Cardiac fibroblast (primary cell): ENCODE data around the gene IFIT3.
A peak's percentile ranks its signal among the peaks of the same experiment; 100 is the strongest.
"Not testable (repeated sequence)": the region's sequence is repeated elsewhere in the genome, so short reads cannot be mapped to it uniquely, and the experiment has no call there.

Experiments used
- DNase-seq, 2 donors: peaks; one replicate each; pipeline versions ENCODE4 v3.0.0 to v3.0.0-alpha.2; 2010; ENCODE audit warnings: low read depth in 2 of 2
- H3K4me3 ChIP-seq, 2 donors: replicated peaks in 1 of 2; 1 replicate in 1 of 2; 2 replicates in 1 of 2; pipeline ENCODE4 v1.5.1; 2011; ENCODE audit warnings: low read depth in 2 of 2, low read length in 2 of 2, mild to moderate bottlenecking in 2 of 2, moderate library complexity in 1 of 2
- CTCF ChIP-seq: IDR thresholded peaks from one replicate; pipeline ENCODE4 v1.5.1; 2011; ENCODE audit warnings: low read depth, mild to moderate bottlenecking, low read length, inconsistent platforms

IFIT3 gene

DNA sequence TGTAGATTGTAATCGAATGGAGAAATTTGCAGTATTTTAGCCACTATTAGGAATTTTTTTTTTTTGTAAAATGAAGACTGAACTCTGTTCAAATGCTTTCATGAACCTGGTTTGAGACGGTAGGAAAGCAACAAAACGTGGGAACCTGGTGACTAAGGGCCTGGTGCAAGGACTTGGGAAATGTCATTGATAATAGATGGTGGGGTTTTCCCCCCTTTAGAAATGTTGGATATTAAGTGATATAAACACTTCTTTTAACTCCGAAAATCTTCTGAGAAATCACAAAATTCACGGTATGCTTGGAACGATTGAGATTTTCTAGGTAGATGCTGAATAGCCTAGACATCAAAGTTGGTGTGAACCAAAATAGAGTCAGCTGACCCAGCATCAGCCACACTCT lies 19.5 kb upstream of the IFIT3 start:
- no peak for TF ChIP-seq CTCF
- no peak for DNase-seq
- no peak overlapping the region for H3K4me3 ChIP-seq

DNA sequence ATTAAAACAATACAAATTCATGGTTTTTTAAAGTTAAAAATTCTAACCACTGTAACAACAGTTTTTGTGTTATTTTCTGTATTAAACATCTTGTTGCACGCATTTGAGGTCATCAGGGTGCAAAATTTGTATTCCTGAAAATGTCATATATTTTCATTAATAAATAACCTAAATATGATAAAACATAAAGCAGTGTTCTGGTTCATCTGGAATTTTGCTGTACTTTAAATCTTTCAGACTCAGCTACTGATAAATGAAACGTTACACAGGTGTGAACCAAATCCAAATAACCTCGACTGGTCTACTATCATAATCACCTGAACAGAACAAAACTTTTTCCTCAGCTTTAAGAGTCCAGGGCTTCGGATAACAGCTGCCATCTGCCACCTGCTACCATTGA lies 19.1 kb upstream of the IFIT3 start:
- no peak overlapping the region for H3K4me3 ChIP-seq
- DNase-seq: no peak
- TF ChIP-seq CTCF: no peak

- H3K4me3 ChIP-seq: no peak overlapping the region
- no peak for DNase-seq
- TF ChIP-seq CTCF: no peak
Measured at GRCh38 chr10:89309156-89310055, 18.4 kb upstream of the IFIT3 start.

DNA sequence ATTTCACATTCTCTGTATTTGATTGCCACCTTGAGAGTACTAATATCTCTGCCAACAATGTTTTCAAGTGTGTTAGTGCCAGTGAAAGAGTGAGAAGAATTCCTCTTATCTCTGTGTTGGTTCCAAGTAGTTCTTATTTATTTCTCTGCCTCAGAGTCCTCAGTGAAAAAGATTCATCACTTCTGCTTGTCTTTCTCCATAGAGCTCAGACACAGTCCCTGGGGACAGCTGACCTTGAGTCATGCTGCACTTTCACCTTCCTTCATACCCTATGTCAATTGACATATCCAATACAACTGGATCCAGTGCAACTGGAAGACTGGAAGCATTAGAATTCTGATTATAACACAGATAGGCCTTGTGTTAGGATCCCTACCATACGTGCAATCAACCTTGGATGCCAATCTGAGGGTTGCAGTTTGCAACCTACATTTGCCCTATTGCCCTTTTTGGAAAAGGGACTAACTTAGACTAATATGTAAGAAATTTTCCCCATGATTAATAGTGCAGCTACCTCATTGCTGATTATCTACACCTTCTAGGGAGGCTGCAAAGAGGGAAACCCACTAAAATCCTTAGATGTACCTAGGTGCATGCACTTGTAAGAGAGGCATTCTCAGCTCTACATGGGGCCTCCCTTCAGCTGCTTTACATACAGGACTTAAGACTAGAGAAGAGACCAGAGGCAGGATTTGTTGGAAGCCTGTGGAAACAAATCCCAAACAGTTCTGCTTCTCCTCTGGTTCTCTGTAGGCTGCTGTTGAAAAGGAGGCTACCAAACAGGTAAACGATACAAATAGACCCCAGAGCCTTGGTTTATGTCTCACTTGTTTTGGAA lies 17.5 kb upstream of the IFIT3 start:
- peak in 1 of 2 donors; percentile 49 for DNase-seq
- TF ChIP-seq CTCF: no peak
- H3K4me3 ChIP-seq: no peak overlapping the region

DNA sequence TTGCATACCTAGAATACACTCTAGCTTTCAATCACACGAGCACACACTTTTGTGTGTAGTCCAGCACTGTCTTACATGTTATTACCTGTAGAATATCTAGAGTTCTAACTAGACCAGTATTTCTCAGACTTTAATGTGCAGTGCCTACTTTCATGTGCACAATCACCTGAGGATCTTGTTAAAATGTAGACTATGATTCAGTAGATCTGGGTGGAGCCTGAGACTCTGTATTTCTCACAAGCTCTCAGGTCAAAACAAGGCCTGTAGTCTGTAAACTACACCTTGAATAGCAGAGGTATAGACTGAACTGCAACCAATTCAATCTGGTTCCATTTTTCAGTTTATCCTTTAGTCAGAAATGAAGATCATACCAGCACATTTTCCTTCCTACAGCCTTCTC lies 14.8 kb upstream of the IFIT3 start:
- no peak for TF ChIP-seq CTCF
- H3K4me3 ChIP-seq: no peak overlapping the region
- no peak for DNase-seq

GRCh38 chr10:89314676-89315075 lies 13.1 kb upstream of the IFIT3 start:
- TF ChIP-seq CTCF: no peak
- H3K4me3 ChIP-seq: no peak overlapping the region
- no peak for DNase-seq

GRCh38 chr10:89318047-89318446 lies 9.8 kb upstream of the IFIT3 start:
- not testable (repeated sequence) for DNase-seq, H3K4me3 ChIP-seq

DNA sequence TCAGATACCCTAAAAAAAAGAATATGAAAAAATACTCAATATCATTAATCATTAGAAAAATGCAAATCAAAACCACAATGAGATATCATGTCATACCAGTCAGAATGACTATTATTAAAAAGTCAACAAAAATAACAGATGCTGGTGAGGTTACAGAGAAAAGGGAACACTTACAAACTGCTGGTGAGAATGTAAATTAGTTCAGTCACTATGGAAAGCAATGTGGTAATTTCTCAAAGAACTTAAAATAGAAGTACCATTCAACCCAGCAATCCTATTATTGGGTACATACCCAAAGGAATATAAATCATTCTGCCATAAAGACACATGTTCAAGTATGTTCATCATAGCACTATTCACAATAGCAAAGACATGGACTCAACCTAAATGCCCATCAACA lies 2.7 kb upstream of the IFIT3 start:
- H3K4me3 ChIP-seq, DNase-seq: not testable (repeated sequence)

- H3K4me3 ChIP-seq, DNase-seq: not testable (repeated sequence)
Measured at GRCh38 chr10:89325856-89326255, 1.9 kb upstream of the IFIT3 start.
